Right forelimb (tissue), 1 donor: Measurements from ENCODE around the gene SLC32A1.

Experiments
- DNase-seq: peaks from one replicate; pipeline ENCODE4 v3.0.0-alpha.2; 2018

The SLC32A1 gene

DNA sequence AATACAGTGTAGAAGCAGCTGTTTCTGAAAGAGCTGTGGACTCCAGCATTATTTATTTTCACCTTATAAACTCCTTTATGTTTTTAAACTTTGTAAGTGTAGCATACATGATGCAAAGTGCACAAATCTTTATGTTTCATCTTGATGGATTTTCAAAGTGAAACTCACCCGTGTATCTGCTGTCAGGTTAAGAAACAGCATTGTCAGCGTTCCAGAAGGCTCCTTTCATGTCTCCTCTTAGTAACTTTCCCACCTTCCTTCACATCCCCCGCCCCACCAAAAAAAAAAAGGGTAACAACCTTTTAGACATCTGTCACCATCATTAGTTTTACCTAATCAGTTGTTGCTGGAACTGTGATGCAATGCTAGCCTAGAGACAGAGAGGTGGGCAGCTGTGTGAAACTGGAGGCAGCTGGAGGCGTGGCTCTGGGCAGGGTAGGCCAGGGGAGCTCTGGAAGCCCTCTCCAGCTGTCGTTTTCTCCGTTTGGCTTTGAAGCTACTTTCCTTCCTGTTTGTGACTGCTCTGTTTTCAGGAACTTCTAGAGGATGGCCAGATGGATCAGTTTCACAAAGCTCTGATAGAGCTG, 31.1 kb downstream of the SLC32A1 start:
- no peak for DNase-seq

DNA sequence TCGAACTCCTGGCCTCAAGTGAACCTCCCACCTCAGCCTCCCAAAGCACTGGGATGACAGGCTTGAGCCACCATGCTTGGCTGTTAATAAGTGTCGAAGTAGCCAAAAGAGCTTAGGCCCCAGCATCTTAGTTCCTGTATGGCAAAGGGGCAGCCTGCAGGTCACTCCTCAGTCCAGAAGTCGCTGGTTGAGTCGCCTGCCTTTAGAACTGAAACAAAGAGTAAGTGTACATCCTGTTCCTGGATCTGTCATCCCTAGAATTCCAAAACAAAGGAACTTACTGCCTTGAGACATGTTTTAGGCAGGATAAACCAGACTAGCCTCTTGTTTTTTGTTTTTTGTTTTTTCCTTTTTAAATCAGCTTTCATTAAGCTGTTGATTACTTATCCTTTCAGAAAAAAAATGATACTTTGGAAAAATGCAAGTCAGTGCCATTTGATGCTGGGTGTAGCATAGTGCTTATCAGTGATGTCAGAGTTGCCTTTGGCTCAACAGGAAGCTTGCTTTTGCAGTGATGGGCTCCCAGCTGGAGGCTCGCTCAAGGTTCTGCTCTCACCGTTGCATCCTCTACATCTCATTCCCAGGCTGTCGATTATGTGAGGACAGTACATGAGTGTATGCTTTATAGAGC, 33.0 kb downstream of the SLC32A1 start:
- no peak for DNase-seq

DNA sequence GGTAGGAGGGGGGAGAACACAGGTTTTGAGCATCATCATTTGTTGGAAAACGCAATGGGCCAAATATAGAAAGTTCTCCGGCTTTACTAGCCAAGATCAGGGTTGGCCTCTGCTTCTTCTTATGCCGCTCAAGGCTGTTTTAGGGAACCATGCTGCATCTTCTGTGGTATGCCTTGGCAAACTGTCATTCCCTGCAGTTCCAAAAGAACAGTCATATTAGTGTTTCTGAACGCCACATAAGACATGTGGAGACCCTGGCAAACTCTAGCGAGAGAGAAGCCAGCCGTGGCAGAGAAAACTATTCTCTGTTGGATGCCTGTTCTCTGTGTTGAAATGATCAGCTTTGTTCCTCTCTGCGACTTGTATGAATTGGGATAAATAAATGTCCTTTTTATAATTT, 34.8 kb downstream of the SLC32A1 start:
- DNase-seq, result no peak

DNA sequence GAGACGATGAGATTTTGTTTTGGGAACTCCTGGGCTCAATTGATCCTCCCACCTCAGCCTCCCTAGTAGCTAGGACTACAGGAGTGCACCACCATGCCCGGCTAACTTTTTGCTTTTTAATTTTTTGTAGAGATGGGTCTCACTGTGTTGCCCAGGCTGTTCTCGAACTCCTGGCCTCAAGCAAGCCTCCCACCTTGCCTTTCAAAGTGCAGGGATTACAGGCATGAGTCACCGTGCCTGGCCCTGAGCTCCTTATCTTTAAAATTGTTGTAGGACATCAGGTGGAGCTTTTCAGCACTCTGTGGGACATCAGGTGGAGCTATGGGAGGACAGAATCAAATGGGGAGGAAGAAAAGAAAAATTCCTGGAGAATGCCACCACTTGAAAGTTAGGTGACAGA, 36.7 kb downstream of the SLC32A1 start:
- DNase-seq, result no peak

DNA sequence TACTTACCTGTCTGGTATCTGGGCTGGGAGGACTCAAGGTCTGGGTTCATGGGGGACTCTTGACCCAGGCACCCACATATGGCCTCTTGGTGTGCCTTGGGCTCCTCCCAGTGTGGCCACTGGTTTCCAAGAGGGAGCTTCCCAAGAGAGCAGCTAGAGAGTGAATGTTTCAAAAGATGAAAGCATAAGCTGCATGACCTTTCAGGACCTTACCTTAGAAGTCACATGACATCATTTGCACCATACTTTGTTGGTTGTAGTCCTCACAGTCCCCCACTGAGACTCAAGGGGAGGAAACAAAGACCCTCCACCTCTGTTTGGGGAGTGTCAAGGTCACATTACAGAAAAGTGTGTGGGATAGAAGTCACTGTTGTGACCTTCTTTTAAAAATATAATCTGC, 37.9 kb downstream of the SLC32A1 start:
- DNase-seq, result no peak

DNA sequence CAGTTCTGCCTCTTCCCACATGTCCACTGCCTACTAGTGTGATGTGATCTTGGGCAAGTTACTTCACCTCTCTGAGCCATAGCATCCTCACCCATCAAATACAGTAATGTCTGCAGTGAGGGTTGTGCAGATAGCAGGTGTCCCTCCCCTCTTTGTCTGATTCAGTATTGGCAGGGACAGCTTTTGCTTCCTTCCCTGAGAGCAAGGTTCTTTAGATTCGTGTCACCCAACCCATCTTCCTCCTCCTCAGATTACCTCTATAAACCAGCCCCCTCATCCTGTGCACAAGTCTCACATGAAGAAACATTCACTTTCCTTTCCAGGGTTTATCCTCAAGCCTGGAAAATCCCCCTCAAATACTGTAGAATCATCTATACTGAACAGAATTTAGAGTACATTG, 39.3 kb downstream of the SLC32A1 start:
- no peak for DNase-seq

DNA sequence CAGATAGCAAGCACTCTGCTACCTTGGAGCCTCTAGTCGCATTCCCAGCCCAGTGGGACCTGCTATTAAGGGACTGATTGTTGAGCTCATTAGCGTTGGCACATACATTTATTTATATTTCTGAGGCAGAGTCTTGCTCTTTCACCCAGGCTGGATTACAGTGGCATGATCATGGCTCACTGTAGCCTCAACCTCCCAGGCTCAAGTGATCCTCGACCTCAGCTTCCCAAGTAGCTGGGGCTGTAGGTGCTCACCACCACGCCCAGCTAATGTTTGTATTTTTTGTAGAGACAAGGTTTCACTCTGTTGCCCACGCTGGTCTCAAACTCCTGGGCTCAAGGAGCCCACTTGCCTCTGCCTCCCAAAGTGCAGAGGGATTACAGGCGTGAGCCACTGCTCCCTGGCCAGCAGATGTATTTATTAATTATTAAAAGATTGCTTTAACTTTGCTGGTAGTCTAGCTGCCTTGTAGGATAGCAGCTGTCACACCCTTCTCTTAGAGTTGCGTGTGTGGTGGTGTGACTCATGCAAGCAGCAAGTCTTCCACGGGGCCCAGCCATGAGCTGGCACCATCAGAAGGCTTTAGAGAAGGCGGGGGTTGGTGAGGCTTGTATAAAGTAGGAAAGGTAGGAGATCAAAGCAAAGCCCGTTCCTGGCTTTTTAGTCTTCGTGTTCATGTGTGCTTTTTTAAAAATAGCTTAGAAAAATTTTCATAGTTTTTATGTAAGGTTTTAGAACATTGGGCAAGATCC, 40.5 kb downstream of the SLC32A1 start:
- no peak for DNase-seq

DNA sequence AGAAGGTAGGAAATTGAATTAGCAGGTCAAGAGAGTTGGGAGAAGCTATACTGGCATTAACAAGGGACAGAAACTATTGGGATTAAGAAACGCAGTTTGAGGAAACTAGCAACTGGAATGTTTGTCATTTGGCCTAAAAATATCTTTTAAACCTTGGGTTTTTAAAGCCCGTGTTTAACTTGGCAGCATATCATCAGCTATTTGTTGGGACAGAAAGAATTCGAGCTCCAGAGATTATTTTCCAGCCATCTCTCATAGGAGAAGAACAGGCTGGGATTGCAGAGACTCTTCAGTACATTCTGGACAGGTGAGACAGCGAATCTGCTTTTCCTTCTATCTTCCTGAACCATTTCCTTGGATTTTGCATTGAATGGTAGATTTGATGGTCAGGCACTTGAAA, 41.8 kb downstream of the SLC32A1 start:
- DNase-seq, result no peak

DNA sequence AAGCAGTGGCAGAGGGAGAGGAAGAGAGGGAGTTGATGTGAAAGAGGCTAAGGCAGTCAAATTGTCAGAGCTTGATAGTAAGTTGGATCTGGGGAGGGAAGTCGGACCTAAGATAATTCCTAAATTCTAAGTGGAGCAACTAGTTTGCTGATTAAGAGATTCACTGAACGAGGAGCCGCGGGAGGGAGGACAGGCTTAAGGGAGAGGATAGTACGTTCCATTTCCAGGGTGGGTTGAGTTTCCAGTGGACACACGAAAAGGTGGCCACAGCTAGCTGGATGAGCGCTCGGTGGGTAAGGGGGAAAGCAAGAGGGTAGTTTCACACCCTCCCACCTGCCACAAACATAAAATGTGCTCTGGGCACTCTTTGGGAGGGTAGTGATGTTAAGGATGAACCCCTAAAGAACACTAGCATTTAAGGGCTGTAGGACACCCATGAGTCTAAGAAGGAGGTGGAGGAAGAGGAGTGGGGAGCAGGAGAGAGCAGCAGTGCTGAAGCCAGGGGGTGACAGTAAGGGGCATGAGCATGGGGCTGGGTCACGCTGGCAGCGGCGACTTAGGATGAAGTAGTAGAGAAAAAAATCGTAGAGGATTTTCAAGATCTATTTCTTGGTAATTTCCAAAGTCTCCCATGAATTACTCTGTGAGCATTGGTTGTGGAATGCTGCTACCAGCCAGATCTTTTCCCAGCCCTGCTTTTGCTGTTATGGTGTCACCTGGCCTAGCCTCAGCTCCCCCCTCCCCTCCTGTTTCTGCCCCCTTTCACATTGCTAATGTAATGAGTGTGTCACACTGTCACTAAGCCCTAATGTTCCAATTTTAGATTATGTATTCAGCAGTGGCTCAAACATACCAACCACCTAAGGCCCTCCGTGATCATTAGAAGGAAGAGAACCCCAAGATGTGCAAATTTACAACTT, 45.4 kb downstream of the SLC32A1 start:
- no peak for DNase-seq

DNA sequence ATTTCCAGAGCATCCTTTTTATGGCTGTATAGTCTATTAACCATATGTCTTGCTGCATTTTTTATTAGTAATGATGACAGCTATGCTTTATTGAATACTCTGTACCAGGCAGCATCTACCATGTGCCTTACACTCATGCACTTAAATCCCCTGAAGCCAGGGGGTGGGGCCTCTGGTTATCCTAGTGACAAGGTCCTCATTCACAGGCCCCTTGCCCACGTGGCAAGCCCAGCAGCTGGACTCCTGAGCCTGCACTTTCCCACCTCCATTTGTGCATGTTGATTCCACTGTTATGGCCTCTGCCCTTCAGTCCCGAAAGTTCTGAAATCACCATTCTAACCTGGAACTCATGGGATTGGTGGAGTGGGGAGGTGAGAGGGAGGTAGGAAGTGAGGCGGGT, 46.3 kb downstream of the SLC32A1 start:
- DNase-seq, result no peak

DNA sequence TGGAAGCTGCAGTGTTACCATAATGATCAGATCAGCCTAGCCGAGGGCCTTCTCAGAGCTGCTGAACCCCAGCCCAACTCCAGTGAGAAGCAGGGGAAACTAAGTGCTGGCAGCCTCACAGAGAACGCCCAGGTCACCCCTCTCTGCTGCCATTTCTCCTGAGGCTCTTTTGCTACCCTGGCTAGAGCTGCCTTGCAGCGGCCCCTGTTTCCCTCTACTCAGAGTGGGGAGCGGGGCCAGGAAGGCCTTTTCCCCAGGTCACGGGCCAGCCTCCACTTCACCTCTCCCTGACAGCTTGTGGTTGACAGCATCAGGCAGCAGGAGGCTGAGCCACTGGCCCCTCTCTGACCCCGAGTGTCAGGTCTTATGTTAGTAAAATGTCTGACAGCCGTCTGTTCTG, 46.7 kb downstream of the SLC32A1 start:
- no peak for DNase-seq

DNA sequence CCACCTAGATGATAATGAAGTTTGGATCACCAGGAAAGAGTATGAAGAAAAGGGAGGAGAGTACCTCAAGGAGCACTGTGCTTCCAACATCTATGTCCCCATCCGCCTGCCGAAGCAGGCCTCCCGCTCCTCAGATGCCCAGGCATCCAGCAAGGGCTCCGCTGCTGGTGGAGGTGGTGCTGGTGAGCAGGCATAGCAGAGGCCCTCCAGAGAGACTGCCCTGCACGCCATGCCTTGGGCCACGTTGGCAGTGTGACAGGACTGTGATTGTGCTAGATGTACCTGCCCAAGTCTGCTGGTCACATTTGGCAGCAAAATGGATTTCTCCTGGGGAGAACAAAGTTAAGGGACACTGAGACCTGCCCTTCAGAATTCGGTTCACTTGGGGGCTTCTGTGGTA, 47.3 kb downstream of the SLC32A1 start:
- no peak for DNase-seq

DNA sequence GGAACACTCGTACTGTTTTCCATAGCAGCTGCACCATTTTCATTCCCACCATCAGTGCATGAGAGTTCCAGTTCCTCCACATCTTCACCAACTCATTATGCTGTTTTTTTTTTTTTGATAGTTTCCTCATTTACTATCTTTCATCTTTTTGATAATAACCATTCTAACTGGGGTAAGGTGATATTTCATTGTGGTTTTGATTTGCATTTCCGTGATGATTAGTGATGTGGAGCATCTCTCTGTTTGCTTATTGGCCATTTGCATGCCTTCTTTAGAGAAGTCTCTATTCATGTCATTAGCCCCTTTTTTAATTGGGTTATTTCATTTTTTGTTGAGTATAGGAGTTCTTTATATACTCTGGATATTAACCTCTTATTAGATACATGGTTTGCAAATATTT, 49.9 kb downstream of the SLC32A1 start:
- DNase-seq, result no peak

DNA sequence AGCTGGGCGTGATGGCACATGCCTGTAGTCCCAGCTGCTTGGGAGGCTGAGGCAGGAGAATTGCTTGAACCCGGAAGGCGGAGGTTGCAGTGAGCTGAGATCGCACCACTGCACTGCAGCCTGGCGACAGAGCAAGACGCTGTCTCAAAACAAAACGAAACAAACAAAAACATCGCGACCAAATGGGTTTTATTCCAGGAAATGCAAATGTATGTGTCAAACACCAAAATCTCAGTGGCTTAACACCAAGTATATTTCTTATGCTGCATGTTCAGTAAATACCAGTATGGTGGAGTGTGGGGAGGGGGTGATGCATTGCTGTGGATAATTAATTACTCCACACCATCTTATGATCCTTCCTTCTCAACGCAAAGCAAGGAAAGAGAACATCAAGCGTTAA, 52.1 kb downstream of the SLC32A1 start:
- DNase-seq, result no peak
